WTC11 (cell line): Measurements from ENCODE around the gene GLRX2. TPM values are rescaled to one million over a fixed set of nuclear protein-coding genes. Genes with fewer than 3 reads are reported as not detected.
A peak's percentile ranks its signal among the peaks of the same experiment; 100 is the strongest.

Source experiments
- ATAC-seq: fragments of 200-7000 bp; cut with Tn5 transposase; 2 replicates; pipeline ENCODE4 v1.10.0; 2021; ENCODE audit warnings: mild to moderate bottlenecking, moderate library complexity
- CTCF ChIA-PET: fragments of 300-600 bp; sonication (Branson Sonifier 250); formaldehyde crosslinking; loops from one replicate; lab custom pipeline; 2021; ENCODE audit warnings: antibody characterized with exemption; lab: Charles Lee
- POLR2A ChIA-PET: fragments of 350-600 bp; sonication (Branson Sonifier 250); formaldehyde crosslinking; loops from one replicate; lab custom pipeline; 2021; ENCODE audit warnings: antibody characterized with exemption; lab: Charles Lee
- DNase-seq: peaks from one replicate; pipeline ENCODE4 v3.0.0; 2021; ENCODE audit warnings: low spot score
- H3K27ac Mint-ChIP-seq: 2 replicates; pipeline ENCODE4 v1.8.0; 2021; ENCODE audit warnings: mixed read lengths
- H3K27me3 Mint-ChIP-seq: 2 replicates; pipeline ENCODE4 v1.8.0; 2021; ENCODE audit warnings: low read depth, mild to moderate bottlenecking, moderate library complexity, mixed read lengths
- H3K36me3 Mint-ChIP-seq: 2 replicates; pipeline ENCODE4 v1.8.0; 2021; ENCODE audit warnings: mixed read lengths
- H3K4me1 Mint-ChIP-seq: 2 replicates; pipeline ENCODE4 v1.8.0; 2022; ENCODE audit warnings: mixed read lengths
- H3K4me3 Mint-ChIP-seq: 2 replicates; pipeline ENCODE4 v1.8.0; 2021; ENCODE audit warnings: mild to moderate bottlenecking, moderate library complexity, mixed read lengths
- H3K9me3 Mint-ChIP-seq: 2 replicates; pipeline ENCODE4 v1.8.0; 2021; ENCODE audit warnings: mixed read lengths
- FOXJ3 ChIP-seq: sonication (generic); formaldehyde crosslinking; IDR thresholded peaks from 2 replicates; pipeline ENCODE4 v1.9.0; 2021; ENCODE audit warnings: missing genetic modification reagents, mild to moderate bottlenecking, borderline replicate concordance
- GRHL2 ChIP-seq: fragments of 250-450 bp; sonication (Bioruptor Pico); IDR thresholded peaks from 2 replicates; pipeline ENCODE4 v1.8.0; 2022; ENCODE audit warnings: mild to moderate bottlenecking, moderate library complexity; ENCODE audit not compliant: insufficient replicate concordance, severe bottlenecking
- IRF2 ChIP-seq: sonication (generic); formaldehyde crosslinking; IDR thresholded peaks from 2 replicates; pipeline ENCODE4 v1.8.0; 2022; ENCODE audit warnings: low read depth, missing genetic modification reagents, borderline replicate concordance
- JAZF1 ChIP-seq: fragments of 250-450 bp; sonication (Bioruptor Pico); IDR thresholded peaks from 2 replicates; pipeline ENCODE4 v1.9.0; 2021; ENCODE audit warnings: moderate library complexity, mild to moderate bottlenecking, inconsistent platforms
- KAT7 ChIP-seq: sonication (generic); formaldehyde crosslinking; IDR thresholded peaks from 2 replicates; pipeline ENCODE4 v1.8.1; 2023; ENCODE audit warnings: missing genetic modification reagents, mild to moderate bottlenecking, borderline replicate concordance
- NR1H2 ChIP-seq: sonication (generic); formaldehyde crosslinking; IDR thresholded peaks from 2 replicates; pipeline ENCODE4 v1.9.0; 2021; ENCODE audit warnings: mild to moderate bottlenecking, moderate library complexity, missing genetic modification reagents
- RORB ChIP-seq: fragments of 250-450 bp; sonication (Bioruptor Pico); IDR thresholded peaks from 2 replicates; pipeline ENCODE4 v1.9.0; 2021; ENCODE audit warnings: mild to moderate bottlenecking
- SP1 ChIP-seq: sonication (generic); formaldehyde crosslinking; conservative IDR thresholded peaks from 2 replicates; pipeline ENCODE4 v1.8.1; 2022; ENCODE audit warnings: missing genetic modification reagents
- TCF7 ChIP-seq: sonication (generic); formaldehyde crosslinking; IDR thresholded peaks from 2 replicates; pipeline ENCODE4 v1.8.0; 2022; ENCODE audit warnings: mild to moderate bottlenecking, low read depth, missing genetic modification reagents, moderate library complexity
- TEAD1 ChIP-seq: sonication (generic); formaldehyde crosslinking; IDR thresholded peaks from 2 replicates; pipeline ENCODE4 v1.8.0; 2022; ENCODE audit warnings: mild to moderate bottlenecking, missing genetic modification reagents
- ZBTB21 ChIP-seq: sonication (generic); formaldehyde crosslinking; IDR thresholded peaks from 2 replicates; pipeline ENCODE4 v1.8.1; 2023; ENCODE audit warnings: mild to moderate bottlenecking, missing genetic modification reagents, borderline replicate concordance
- ZNF138 ChIP-seq: sonication (generic); formaldehyde crosslinking; conservative IDR thresholded peaks from 2 replicates; pipeline ENCODE4 v1.8.1; 2022; ENCODE audit warnings: mild to moderate bottlenecking, moderate library complexity, missing genetic modification reagents
- ZNF263 ChIP-seq: sonication (generic); formaldehyde crosslinking; IDR thresholded peaks from 2 replicates; pipeline ENCODE4 v1.8.1; 2022; ENCODE audit warnings: low read depth, mild to moderate bottlenecking, moderate library complexity, missing genetic modification reagents
- total RNA-seq: library from RNA; stranded (reverse); gene quantifications from 3 replicates; pipeline ENCODE4 v1.2.3, GENCODE V29; 2021
- TF ChIP-seq, protein P1 (sequence below): sonication (generic); formaldehyde crosslinking; IDR thresholded peaks from 2 replicates; pipeline ENCODE4 v1.8.0; 2022; ENCODE audit warnings: mild to moderate bottlenecking, missing genetic modification reagents
- TF ChIP-seq, protein P2 (sequence below): sonication (generic); formaldehyde crosslinking; IDR thresholded peaks from 2 replicates; pipeline ENCODE4 v1.8.1; 2023; ENCODE audit warnings: mild to moderate bottlenecking, moderate library complexity, missing genetic modification reagents
- TF ChIP-seq, protein P3 (sequence below): sonication (generic); formaldehyde crosslinking; IDR thresholded peaks from 2 replicates; pipeline ENCODE4 v1.8.0; 2022; ENCODE audit warnings: mild to moderate bottlenecking, missing genetic modification reagents
- TF ChIP-seq, protein P4 (sequence below): sonication (generic); formaldehyde crosslinking; IDR thresholded peaks from 2 replicates; pipeline ENCODE4 v1.8.0; 2022; ENCODE audit warnings: missing genetic modification reagents

Gene GLRX2
- total RNA-seq, 1 experiment from 2014 or later, result 8.4 TPM

DNA sequence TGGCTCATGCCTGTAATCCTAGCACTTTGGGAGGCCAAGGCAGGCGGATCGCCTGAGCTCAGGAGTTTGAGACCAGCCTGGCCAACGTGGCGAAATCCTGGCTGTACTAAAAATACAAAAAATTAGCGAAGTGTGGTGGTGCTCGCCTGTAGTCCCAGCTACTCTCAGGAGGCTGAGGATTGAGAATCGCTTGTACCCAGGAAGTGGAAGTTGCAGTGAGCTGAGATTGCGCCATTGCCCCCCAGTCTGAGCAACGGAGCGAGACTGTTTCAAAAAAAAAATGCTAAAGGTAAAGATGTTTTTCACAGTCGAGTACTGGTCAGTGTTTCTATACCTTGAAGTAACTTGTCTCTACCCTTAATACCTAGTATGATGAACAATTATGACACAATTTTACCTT is 11.1 kb downstream of the GLRX2 start:
- no peaks in the 10 kb centered on the region for H3K27me3 Mint-ChIP-seq
- H3K36me3 Mint-ChIP-seq, result peaks cover 4% of the 10 kb centered on the region; the same call in 1 of the 2 replicates
- ChIA-PET POLR2A (no interaction called here), CTCF (no interaction called here)
- H3K4me3 Mint-ChIP-seq, result no peak overlapping the region
- no peak for DNase-seq
- TF ChIP-seq SP1 (CRISPR knock-in tag), result no peak
- TF ChIP-seq, protein P1, sequence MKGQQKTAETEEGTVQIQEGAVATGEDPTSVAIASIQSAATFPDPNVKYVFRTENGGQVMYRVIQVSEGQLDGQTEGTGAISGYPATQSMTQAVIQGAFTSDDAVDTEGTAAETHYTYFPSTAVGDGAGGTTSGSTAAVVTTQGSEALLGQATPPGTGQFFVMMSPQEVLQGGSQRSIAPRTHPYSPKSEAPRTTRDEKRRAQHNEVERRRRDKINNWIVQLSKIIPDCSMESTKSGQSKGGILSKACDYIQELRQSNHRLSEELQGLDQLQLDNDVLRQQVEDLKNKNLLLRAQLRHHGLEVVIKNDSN (CRISPR knock-in tag), result no peak
- TF ChIP-seq ZBTB21, result no peak
- TF ChIP-seq, protein P2, sequence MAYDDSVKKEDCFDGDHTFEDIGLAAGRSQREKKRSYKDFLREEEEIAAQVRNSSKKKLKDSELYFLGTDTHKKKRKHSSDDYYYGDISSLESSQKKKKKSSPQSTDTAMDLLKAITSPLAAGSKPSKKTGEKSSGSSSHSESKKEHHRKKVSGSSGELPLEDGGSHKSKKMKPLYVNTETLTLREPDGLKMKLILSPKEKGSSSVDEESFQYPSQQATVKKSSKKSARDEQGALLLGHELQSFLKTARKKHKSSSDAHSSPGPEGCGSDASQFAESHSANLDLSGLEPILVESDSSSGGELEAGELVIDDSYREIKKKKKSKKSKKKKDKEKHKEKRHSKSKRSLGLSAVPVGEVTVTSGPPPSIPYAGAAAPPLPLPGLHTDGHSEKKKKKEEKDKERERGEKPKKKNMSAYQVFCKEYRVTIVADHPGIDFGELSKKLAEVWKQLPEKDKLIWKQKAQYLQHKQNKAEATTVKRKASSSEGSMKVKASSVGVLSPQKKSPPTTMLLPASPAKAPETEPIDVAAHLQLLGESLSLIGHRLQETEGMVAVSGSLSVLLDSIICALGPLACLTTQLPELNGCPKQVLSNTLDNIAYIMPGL, result no peak
- TF ChIP-seq ZNF138 (CRISPR knock-in tag), result no peak
- TF ChIP-seq, protein P3, sequence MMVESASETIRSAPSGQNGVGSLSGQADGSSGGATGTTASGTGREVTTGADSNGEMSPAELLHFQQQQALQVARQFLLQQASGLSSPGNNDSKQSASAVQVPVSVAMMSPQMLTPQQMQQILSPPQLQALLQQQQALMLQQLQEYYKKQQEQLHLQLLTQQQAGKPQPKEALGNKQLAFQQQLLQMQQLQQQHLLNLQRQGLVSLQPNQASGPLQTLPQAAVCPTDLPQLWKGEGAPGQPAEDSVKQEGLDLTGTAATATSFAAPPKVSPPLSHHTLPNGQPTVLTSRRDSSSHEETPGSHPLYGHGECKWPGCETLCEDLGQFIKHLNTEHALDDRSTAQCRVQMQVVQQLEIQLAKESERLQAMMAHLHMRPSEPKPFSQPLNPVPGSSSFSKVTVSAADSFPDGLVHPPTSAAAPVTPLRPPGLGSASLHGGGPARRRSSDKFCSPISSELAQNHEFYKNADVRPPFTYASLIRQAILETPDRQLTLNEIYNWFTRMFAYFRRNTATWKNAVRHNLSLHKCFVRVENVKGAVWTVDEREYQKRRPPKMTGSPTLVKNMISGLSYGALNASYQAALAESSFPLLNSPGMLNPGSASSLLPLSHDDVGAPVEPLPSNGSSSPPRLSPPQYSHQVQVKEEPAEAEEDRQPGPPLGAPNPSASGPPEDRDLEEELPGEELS (CRISPR knock-in tag), result no peak
- TF ChIP-seq GRHL2 (CRISPR knock-in tag), result no peak
- no peak for TF ChIP-seq KAT7
- TF ChIP-seq TCF7 (CRISPR knock-in tag), result no peak
- no peak for TF ChIP-seq TEAD1 (CRISPR knock-in tag)
- TF ChIP-seq NR1H2 (CRISPR knock-in tag), result no peak
- TF ChIP-seq JAZF1, result no peak
- no peak for TF ChIP-seq FOXJ3
- no peak for TF ChIP-seq ZNF263 (CRISPR knock-in tag)
- no peak for TF ChIP-seq RORB (CRISPR knock-in tag)
- no peak for TF ChIP-seq IRF2 (CRISPR knock-in tag)
- H3K27ac Mint-ChIP-seq, result peak overlapping the region; percentile 45
- H3K9me3 Mint-ChIP-seq, result no peaks in the 10 kb centered on the region
- H3K4me1 Mint-ChIP-seq, result no peaks in the 10 kb centered on the region
- ATAC-seq, result no peak

DNA sequence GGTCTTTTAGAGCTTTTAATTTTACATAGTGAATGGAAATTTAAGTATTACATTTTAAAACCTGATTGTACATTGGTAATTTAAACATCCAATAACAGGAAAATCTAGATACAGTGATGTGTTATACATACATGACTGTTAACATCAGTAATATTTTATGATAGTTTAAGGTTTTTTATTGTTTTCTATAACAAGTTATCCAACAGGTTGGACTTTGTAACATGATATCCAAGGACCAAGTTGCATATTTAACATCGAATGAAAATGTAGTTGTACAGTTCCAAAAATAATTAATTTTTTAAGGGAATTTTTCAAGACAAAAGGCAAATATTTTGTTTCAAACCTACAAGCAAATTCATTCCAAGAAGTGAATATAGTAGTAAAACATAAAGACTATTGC is 14.3 kb downstream of the GLRX2 start:
- no peaks in the 10 kb centered on the region for H3K36me3 Mint-ChIP-seq
- CTCF ChIA-PET, result interaction anchor here (1.7 kb wide), 1 partner anchor 20 kb away, joined by 7 read pairs; no protein-coding TSS in a partner anchor

More for the DNA sequence above, 14.3 kb downstream of the GLRX2 start:
- no peaks in the 10 kb centered on the region for H3K9me3 Mint-ChIP-seq
- ATAC-seq, result no peak
- no peaks in the 10 kb centered on the region for H3K27me3 Mint-ChIP-seq
- no peak overlapping the region for H3K27ac Mint-ChIP-seq
- no peaks in the 10 kb centered on the region for H3K4me1 Mint-ChIP-seq
- TF ChIP-seq, protein P4, sequence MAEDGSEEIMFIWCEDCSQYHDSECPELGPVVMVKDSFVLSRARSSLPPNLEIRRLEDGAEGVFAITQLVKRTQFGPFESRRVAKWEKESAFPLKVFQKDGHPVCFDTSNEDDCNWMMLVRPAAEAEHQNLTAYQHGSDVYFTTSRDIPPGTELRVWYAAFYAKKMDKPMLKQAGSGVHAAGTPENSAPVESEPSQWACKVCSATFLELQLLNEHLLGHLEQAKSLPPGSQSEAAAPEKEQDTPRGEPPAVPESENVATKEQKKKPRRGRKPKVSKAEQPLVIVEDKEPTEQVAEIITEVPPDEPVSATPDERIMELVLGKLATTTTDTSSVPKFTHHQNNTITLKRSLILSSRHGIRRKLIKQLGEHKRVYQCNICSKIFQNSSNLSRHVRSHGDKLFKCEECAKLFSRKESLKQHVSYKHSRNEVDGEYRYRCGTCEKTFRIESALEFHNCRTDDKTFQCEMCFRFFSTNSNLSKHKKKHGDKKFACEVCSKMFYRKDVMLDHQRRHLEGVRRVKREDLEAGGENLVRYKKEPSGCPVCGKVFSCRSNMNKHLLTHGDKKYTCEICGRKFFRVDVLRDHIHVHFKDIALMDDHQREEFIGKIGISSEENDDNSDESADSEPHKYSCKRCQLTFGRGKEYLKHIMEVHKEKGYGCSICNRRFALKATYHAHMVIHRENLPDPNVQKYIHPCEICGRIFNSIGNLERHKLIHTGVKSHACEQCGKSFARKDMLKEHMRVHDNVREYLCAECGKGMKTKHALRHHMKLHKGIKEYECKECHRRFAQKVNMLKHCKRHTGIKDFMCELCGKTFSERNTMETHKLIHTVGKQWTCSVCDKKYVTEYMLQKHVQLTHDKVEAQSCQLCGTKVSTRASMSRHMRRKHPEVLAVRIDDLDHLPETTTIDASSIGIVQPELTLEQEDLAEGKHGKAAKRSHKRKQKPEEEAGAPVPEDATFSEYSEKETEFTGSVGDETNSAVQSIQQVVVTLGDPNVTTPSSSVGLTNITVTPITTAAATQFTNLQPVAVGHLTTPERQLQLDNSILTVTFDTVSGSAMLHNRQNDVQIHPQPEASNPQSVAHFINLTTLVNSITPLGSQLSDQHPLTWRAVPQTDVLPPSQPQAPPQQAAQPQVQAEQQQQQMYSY (CRISPR knock-in tag), result no peak
- TF ChIP-seq, all 79 proteins: peak for 0
- POLR2A ChIA-PET, result no interaction called here
- no peak overlapping the region for H3K4me3 Mint-ChIP-seq
- DNase-seq, result no peak
